ACHN (cell line): Measurements from ENCODE around the gene RXRA.

Source experiments
- DNase-seq: peaks from one replicate; pipeline ENCODE4 v3.0.0-alpha.2; 2015
- in situ Hi-C: cut with HindIII; loops from 2 replicates; pipeline ENCODE4 v1.10.0; 2017; ENCODE audit warnings: low sequenced_read_pairs, low pct_ligation_motif_present, low pct_unique_long_range_greater_than_20kb

The RXRA gene

GRCh38 chr9:134332266-134332665, 6.0 kb downstream of the RXRA start:
- in situ Hi-C loops: no loop called here
- DNase-seq: no peak

GRCh38 chr9:134332841-134333233, 6.6 kb downstream of the RXRA start:
- in situ Hi-C loops: no loop called here
- DNase-seq: no peak

- DNase-seq: peak; percentile 22
- in situ Hi-C loops: no loop called here
Measured at GRCh38 chr9:134333234-134333873, 7.1 kb downstream of the RXRA start.

GRCh38 chr9:134333874-134334581, 7.8 kb downstream of the RXRA start:
- in situ Hi-C loops: no loop called here

DNA sequence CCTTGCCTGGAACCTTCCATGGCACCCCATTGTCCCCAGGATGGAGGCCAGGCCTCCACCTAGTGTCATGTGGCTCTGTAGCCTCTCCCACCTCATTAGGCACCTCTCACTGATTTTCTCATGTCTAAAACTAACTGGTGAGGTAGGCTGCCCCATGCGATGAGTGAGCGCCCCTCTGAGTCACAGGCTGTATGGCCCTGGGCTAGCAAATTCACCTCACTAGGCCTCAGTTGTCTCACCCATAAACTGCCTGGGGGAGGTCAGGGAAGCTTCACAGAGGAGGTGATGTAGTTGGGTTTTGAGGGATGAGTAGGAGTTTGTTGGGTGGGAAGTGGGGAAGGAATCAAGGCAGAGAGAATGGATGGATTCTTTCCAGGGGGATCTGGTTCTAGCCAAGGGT, 8.8 kb downstream of the RXRA start:
- in situ Hi-C loops: no loop called here
- peak; percentile 31 for DNase-seq

More at GRCh38 chr9:134333874-134334581, 7.8 kb downstream of the RXRA start:
- peak; percentile 6 for DNase-seq

DNA sequence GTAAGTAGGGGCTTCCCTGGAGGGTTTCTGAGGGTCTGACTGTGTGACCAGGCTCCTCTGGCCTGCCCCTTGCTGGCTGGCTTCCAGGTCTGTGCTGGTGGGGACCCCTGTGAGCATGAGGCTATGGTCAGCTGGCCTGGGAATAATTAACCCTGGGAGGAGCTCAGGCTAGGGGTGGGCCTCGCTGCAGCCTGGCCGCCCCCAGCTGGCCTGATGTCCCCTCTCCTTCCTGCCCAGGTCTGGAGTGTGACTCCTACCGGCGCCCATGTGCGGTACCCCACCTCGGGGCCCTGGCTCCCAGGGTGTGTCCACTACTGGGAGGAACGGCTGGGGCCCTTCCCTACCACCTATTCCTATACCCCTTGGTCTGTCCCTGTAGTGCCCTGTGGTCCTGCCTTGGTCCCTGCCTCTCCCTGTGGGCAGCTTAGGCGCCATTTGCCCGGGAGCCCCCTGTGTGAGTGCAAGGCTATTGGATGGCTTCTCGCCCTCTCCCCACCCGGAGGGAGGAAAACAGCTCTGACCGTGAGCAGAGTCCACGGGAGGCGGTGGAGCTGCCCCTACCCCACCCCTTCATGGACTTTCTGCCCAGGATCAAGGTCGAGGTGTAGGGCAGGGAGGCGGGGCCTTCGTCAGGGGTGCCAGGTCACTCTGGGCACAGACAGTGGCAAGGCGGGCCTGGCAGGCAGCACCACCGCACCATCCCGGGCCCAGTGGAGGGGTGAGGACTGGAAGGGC, 9.4 kb downstream of the RXRA start:
- in situ Hi-C loops: no loop called here

GRCh38 chr9:134336228-134336627, 10.0 kb downstream of the RXRA start:
- DNase-seq: no peak
- in situ Hi-C loops: no loop called here

More for the DNA sequence above, 9.4 kb downstream of the RXRA start:
- DNase-seq: no peak

DNA sequence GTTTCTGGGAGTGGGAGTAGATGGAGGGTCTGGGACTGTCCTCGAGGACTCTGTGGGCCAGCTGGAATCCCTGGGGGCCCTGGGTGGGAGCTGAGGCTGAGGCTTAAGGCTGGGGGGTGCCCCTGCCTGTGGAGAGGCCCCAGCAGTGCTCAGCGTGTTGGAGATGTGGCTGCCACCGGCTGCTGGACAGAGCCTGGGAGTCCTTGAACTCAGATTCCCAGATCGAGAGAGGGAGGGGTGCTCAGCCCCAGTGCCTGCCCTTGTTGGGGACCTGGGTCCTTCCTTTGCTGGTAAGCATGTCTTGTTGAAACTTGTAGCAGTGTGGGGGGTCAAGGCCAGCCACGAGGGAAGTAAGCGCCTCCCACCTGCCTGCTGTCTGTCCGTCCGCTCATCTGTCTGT, 10.7 kb downstream of the RXRA start:
- in situ Hi-C loops: no loop called here
- DNase-seq: no peak

DNA sequence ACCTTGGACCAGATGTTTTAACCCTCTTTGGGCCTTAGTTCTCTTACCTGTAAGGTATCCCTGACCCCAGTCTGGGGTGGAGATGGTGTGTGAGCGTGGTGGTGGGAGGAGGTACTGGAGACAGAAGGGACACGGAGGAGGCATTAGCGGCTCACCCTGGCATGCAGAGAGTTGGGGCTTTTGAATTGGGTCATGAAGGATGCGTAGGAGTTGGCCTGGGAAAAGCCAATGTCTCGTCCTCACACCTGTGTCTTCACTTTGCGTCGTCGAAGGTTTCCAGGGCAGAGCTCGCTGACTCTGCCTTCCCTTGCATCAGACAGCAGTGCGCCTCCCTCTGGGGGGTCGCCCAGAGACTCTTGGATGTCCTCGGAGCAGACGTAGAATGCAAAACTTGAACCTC, 11.2 kb downstream of the RXRA start:
- no peak for DNase-seq
- in situ Hi-C loops: no loop called here

GRCh38 chr9:134338394-134339182, 12.3 kb downstream of the RXRA start:
- DNase-seq: no peak
- in situ Hi-C loops: no loop called here

GRCh38 chr9:134339183-134339806, 13.0 kb downstream of the RXRA start:
- in situ Hi-C loops: no loop called here
- no peak for DNase-seq

GRCh38 chr9:134340475-134341160, 14.4 kb downstream of the RXRA start:
- in situ Hi-C loops: no loop called here
- no peak for DNase-seq

DNA sequence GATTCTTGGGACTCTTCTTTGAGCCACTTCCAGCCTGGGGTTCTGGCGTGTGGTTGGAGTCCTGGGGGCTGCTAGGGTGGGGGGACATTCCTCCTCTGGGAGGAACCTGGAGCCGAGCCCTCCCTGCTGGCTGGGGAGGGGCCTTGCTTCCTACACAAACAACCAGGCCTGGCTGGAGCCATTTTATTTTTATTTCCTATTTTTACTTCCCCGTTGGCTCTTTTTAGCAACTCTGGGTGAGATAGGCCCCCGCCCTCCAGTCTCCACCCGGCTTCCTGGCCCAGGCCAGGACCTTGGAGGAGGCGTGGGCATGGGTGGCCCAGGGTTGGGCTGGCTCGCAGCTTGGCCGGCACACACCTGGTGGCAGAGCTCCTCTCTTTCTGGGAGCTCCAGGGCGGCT, 15.1 kb downstream of the RXRA start:
- DNase-seq: no peak
- in situ Hi-C loops: no loop called here

GRCh38 chr9:134341929-134342745, 15.9 kb downstream of the RXRA start:
- DNase-seq: no peak
- in situ Hi-C loops: no loop called here

DNA sequence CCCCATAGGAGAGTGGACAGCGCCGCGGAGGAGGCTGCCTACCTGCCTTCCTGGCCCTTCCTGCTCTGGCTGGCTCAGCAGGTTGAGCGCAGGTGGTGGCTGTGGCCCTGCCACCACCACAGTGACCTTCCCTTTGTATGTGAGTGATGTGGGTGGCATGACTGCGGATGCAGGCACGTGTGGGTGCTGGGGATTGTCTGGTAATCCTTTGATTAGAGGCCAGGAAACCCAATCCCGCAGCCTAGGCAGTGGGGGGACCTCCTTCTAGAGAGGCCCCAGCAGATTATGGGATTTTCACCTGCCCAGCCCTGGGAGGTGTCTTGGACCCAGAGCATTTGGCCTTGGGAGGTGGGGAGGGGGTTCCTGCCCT, 16.5 kb downstream of the RXRA start:
- DNase-seq: no peak
- in situ Hi-C loops: no loop called here

- in situ Hi-C loops: no loop called here
- no peak for DNase-seq
Measured at GRCh38 chr9:134343637-134344036, 17.4 kb downstream of the RXRA start.

- in situ Hi-C loops: no loop called here
- no peak for DNase-seq
Measured at GRCh38 chr9:134344068-134344799, 18.0 kb downstream of the RXRA start.
